Endometrial microvascular endothelial cells (primary cell): ENCODE measurements around the gene JDP2. TPM values are rescaled to one million over a fixed set of nuclear protein-coding genes. Genes with fewer than 3 reads are reported as not detected.

Experiments used
- in situ Hi-C: cut with HindIII; loops from 2 replicates; pipeline ENCODE4 v1.10.0; 2017; ENCODE audit warnings: low sequenced_read_pairs, low pct_unique_long_range_greater_than_20kb; ENCODE audit errors: inconsistent ontology term
- total RNA-seq: library from RNA; depleted of rRNA; stranded (reverse); fragments of >200 nt; gene quantifications from one replicate; pipeline ENCODE4 v1.2.3, GENCODE V29; 2015; ENCODE audit errors: inconsistent ontology term

Gene JDP2
- total RNA-seq, 1 donor from 2014 or later, result 2.0 TPM

DNA sequence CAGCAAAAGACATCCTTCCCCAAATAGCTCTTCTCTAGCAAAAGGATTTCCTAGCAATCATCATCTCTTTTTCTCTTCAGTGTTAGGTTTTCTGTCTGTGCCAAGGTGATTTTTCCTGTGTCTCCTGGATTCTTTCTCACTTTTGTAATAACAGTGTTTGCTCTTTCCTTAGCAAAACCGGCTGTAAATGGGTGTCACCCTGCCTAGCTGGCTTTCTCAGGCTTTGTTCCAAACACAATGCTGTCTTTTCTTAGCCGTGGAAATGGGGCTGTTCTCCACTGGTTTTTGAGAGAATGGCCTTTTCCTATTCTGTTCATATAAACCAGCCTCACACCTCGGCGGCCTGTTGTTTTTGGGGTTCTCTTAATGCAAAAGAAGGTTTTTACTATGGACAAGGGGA is 21.9 kb downstream of the JDP2 start:
- in situ Hi-C loops, result no loop called here

DNA sequence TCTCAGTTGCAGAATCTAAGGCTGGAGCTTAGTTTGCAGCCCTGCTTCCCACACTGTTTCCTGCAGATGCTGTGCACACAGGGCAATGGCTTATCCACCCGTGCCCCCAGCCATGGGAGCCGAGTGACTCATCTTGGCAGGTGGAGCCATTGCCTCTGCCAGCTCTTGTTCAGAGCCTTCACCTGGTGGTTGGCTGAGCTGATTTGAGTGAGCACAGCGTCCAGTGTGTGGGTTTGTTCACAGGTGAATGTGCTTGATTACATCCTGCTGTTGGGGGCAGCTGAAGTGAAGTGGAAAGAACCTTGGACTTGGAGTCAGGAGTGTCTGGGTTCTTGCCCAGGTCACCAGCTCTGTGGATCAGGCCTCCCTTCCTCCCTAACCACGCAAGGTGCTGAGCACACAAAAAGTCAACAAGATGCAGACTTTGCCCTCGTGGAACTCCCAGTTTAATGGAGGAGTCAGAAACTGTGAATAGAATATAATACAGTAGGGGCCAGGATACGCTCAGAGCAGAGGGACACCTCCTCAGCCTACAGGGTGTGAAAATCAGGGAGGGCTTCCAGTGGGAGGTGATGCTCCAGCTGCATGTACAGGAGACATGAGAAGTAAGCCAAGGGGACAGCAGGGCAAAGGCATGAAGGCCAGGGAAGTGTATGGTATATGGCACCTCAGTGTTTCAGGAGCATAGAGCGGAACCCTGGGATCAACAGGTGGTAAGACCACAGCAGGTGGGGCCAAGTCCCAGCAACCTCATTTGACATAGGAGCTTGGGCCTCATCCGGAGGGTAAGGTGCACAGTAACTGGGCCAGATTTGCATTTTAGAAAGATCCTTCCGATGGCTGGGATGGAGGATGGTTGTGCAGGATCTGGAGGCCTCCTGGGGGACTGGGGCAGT is 22.8 kb downstream of the JDP2 start:
- in situ Hi-C loops, result no loop called here

DNA sequence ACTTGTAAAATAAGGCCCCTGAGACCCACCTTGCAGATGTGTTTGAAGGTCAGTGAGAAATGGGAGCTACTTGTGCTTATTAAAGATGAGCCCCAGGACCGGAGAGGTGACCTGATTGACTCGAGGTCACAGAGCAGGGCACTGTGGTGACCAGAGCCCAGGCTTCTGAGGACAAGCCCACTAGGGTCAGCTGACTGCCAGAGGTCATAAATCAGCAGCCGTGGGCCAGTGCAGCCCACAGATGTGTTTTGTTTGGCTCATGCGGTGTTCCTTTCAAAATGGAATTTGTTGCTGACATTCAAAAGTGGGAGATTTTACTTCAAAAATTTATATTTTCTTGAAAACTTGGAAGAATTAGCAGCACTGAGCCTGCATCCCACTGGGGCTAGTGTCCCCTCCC is 24.5 kb downstream of the JDP2 start:
- in situ Hi-C loops, result no loop called here

DNA sequence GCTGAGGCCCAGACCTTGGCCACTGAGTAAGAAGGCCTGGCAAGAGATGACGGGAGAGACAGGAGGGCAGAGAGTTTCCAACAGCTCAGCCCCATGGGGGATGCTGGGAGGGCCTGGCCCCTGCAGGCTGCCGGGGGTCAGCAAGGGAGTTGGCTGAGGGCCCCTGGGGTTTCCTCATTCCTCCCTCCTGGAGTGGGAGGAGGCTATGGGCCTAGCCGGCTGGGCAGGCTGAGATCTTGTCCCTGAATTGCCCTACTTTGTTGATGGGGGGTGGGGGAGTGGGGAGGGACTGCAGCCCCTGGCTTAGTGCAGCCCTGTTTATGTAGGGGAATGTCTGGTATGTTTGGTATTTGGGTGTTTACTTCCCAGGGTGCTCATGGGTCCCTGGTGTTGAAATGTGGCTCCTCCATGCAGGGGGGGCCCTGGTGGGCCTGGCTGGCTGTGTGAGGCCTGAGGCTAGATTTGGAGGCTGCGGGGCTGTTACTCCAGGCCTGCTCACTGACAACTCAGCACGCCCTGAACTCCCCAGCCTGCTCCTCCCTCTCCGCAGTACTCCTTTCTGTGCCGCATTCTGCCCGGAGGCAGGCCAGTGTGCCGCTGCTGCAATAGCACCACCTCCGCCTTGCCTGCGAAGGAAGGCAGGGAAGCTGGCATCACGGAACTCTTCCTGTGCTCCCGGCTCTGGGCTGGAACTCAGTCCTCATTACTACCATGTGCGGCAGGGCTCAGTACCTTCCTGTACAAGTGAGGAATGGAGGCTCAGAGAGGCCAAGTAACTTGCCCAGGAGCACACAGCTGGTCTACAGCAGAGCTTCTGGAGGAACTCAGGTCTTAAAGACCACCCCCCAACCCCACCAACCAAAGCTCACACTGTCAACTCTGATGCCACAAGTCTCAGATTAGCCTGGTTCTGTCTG is 25.3 kb downstream of the JDP2 start:
- in situ Hi-C loops, result no loop called here

DNA sequence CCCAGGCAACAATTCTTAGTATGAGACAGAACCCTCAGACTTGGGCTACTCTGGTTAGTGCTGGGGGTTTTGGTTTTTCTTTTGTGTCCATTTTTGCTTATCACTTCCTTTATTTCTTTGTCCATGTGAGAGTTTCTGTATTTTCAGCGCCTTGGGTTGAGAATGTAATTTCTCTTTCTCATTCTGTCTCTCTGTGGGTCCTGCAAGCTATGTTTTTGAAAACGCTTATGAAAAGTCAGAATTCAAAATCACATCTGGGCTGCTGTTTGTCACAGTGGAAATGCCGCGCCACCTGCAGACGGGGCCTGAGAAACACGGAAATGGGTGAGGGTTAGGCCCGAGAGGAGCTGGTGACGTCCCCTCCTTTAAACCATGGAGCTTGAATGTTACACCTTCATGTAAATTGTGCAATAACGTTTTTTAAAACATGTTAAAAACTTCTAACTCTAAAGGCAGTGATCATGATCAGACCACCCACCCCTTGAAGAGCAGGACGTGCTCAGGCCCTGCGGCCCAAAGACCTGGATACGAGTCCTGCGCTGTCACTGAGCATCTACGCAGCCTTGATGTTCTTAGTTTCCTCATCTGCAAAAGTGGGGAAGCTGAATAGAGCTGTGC is 26.1 kb downstream of the JDP2 start:
- in situ Hi-C loops, result no loop called here

DNA sequence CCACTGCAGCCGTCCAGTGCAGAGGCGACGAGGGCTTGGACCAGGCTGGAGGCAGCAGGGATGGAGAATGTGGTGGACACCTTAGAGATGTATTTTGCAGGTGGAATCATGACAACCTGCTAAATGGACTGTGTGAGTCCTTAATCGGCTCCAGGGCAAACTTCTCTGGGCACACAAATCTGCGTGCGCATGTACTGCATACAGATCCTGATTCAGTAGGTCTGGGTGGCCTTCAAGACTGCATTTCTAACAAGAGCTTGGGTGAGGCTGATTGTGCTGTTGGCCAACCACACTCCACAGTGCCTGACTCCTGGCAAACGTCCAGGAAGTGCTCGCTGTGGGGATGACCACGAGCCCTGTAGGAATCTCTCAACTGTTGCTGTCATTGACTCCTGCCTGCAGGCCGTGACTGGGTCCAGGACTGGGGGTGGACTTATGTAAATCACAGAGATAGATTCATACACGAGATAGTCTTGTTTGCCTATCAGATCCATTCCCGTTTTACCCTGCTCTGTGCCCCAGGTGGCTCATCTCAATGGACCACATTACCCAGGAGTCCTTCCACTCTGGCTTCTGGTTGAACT is 27.2 kb downstream of the JDP2 start:
- in situ Hi-C loops, result no loop called here

DNA sequence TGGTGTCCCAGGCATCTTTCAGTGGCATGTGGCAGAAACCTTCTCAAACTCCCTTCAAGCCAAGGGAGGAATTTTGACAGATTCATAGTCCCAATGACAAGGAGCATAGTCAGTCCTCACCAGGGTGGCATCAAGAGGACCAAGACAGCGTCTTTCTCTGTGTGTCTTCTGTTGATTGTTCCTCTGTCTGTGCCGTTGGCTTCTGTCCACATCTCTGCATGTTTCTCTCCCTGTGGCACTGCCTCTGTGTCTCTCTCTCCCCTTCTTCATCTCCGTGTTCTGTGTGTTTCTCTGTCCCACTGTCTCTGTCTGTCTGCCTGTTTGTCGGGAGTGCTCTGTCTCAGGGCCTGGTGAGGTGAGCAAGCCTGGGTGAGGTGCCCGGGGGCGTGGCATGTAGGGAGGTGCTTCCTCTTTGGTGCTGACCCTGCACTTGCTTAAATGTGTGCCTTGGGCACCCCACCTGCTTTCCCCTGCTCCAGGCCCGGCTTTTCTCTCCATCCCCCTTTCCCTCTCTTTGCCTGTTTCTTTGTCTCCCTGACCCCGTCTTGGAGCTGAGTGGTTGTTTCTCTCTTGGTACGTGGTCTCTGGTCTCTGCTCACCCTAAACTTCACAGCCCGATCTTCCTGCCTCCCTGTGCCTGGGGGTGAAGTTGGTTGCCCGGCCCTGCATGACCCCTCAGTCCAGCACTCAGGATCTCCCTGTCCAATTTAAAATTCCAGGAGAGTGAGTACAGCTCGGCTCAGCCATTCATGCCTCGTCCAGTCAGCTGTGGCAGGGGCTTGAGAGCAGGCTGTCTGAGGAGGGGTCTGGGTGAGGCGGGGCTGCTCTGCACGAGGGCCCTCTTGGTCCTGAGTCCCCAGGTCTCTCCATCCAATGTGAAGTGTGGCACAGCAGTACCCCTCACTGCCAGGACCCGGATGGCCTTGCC is 28.5 kb downstream of the JDP2 start:
- in situ Hi-C loops, result no loop called here

DNA sequence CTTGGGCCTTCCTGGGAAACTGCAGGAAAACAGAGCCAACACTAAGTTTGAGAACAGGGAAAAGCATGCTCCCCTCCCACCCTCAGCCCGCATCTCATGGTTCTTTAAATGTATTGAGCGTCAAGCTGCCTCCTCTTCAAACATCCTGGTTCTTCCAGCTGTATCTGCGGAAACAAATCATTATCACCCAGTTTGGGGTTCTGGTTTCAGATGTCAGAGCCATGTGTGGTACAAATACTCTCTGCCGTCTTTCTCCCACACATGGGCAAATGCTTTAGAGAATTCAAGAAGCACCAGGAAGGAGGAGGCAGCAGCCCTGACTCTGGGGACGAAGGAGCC is 29.1 kb downstream of the JDP2 start:
- in situ Hi-C loops, result no loop called here

DNA sequence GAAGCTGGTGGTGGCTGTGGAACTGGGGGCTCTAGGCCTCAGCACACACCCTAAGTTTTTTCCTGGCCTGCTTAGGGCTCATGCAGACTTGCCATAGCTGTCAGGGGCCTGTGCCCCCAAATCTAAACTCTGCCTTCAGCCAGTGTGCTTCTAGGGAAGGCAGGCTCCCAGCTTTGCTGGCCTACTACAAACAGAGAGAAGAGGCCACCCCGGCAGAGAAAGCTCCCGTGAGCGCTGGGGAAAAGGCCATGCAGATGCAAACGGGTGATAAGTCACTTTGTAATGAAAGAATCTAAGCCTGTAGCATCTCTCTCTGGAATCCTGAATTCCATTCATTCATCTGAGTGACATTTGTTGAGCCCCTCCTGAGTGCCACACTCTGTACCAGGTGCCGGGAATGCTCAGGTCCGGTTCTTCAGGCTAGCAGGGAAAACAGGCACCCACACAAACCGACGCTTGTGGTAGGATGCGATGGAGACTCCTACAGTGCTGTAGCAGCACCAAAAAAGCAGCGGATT is 29.9 kb downstream of the JDP2 start:
- in situ Hi-C loops, result no loop called here

DNA sequence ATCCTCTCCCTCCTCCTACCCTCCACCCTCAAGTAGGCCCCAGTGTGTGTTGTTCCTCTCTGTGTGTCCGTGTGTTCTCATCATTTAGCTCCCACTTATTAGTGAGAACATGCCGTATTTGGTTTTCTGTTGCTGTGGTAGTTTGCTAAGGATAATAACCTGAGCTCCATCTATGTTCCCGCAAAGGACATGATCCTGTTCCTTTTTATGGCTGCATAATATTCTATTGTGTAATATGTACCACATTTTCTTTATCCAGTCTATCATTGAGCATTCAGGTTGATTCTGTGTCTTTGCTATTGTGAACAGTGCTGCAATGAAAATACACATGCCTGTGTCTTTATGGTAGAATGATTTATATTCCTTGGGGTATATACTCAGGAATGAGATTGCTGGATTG is 30.5 kb downstream of the JDP2 start:
- in situ Hi-C loops, result no loop called here

DNA sequence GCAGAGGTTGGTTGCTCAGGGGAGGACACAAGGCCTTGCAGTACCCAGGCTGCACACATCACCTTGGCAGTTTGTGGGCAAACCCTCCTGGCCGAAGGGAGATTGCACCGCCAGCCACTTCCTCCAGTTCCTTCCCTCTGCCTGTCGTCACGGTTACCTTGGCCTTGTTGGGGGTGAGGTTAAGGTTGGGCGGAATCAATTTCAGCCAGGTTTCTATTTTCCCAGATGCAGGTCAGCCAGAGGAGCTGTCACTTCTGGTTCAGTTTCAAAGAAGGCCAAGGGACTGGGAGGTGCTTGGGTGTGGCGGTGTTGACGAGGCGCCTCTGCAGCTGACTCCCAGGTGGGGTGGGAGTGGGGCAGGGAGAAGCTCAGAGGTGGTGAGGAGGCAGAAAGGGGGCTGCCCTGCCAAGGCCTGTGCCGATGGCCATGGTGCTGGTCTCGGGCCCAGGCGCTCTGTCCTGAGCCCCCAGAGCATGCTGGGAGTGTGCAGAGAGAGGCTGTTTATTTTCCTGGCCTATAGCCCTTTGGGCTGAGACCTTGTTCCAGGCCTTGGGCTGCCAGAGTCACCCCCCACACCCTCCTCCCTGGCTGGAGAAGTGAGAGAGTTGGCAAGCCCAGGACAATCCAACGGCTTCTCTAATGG is 31.4 kb downstream of the JDP2 start:
- in situ Hi-C loops, result no loop called here

DNA sequence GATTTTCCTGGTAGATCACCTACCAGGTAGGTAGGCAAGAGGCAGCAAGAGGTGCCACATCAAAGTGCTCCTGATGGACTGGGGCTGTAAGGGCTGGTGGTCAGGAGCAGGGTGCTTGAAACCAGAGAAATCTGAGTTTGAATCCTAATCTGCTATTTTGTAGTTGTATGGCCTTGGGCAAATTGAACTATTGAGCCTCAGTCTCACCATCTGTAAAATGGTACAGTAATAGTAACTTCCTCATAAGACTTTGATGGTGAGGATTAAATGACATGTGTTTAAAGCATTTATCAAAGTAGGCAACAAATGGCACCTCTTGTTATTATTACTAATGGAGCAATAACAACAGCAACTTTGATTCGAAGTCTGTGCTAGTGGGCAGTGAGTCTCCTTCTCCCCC is 32.0 kb downstream of the JDP2 start:
- in situ Hi-C loops, result no loop called here

DNA sequence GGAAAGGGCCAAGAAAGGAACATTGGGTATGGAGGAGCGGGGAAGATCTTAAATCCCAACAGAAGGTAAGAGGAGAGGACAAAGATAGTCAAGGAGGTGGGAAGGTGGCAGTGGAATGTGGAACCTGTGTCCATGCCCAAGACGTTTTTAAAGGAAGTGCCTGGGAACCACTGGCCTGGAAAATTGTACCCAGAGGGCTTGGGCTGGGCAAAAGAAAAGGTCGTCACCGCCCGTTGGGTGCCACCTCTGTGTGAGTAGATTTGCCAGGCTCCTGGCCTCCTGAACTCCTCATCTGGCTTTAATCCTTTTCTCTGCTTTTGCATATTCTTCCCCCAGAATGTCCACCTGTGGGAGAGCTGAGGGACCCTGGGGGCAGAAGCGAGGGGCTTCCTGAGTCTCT is 32.6 kb downstream of the JDP2 start:
- in situ Hi-C loops, result no loop called here

DNA sequence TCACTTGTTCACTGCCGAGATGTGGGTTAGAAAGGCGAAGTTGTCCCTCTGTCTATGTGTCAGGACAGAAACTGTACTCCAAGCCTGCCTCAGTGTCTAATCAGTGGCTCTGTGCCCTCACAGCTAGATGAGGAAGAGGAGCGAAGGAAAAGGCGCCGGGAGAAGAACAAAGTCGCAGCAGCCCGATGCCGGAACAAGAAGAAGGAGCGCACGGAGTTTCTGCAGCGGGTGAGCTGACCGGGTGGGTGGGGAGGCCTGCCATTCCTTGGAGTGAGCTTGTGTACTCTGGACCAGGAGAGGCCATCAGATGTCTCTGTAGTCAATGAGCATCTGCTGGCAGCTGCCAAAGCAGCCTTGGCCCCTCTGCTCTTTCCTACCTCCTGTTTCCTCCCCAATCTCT is 33.5 kb downstream of the JDP2 start:
- in situ Hi-C loops, result no loop called here

DNA sequence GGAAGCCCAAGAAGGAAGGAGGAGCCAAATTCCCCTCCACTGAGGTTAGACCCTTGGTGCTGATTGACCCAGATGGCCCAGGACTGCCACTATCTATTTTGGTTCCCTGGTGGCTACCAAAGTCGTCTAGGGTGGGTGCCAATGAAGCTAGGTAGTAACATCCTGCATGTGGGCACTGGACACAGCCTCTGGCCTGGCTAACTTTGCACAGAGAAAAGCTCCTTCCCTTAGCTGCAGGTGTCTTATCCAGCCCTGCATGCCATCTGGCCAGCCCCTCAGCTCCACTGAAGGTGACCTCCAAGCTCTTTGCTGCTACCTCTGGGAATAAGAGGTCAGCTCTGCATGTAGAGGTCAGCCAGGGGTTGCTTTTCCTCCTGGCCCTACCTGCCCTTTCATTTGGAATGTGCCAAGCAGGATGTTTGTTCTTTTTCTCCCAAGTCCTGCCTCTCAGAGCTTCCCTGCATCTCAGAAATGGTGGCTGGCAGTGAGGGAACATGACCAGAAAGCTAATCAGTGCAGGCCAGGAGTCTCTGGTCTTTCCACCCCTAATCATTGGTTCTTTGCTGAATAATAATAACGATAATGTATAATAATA is 34.0 kb downstream of the JDP2 start:
- in situ Hi-C loops, result no loop called here

DNA sequence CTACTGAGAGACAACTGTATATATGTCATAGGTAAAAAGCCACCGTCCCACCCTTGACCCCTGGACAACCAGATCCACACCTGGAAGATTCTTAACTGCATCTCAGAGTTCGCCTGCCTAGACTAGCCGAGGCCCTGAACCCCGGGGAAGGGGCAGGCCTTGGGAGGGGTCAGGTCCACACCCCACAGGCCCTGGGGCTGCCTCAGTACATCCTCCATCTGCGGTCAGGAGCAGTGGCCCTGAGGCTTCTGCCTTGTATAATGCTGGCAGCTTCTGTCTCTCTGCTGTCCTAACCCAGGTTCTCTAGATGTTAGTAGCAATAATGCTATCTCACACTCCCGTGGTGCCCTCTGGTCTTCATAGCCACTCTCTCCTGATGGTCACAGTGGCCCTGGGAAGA is 36.8 kb downstream of the JDP2 start:
- in situ Hi-C loops, result no loop called here

DNA sequence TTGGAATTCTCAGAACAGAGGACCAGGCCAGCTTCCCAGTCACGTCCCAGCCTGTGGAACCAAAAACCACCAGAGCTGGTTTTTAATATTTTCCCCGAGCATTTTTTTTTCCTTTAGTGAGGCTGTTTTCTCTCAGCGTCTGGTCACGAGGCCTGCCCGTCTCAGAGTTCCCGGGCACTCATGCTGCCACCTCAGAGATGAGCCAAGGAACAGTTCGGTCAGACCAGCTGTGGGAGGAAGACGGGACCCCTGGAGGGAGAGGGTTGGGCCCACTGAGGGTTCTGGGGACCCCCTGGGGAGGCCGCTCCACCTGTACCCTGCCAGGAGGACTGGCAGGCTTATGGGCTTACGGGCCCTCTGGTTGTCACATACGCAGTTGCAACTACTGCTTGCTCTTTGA is 39.9 kb downstream of the JDP2 start:
- in situ Hi-C loops, result no loop called here
